ENCODE data around the gene DCANP1. TPM values are rescaled to one million over a fixed set of nuclear protein-coding genes. Genes with fewer than 3 reads are reported as not detected.

DCANP1 gene
- total and polyA plus RNA-seq, 2 donors (not counting 3 experiments of a cell fraction or from before 2014, with no cell fraction given): not detected

GRCh38 chr5:135426102-135427082 is 20.8 kb downstream of the DCANP1 start:
- H2AFZ ChIP-seq (ENCODE audit: low read depth, low read length): no peak overlapping the region
- DNase-seq (ENCODE audit: low read depth, low spot score): peak; percentile 57
- no peak overlapping the region for H3K4me3 ChIP-seq (replicated peaks in 1 of 3; ENCODE audit: insufficient read depth in 1 of 3, low read depth in 1 of 3, low read length in 3 of 3)
- intact Hi-C loops (cut with micrococcal nuclease): loop anchor here (2.0 kb wide), 1 partner anchor 50 kb away; no protein-coding TSS in a partner anchor
- H3K4me2 ChIP-seq (ENCODE audit: insufficient read depth, low read length): no peak overlapping the region
- H3K27me3 ChIP-seq (ENCODE audit: control insufficient read depth in 2 of 2, insufficient read depth in 2 of 2, low read length in 2 of 2): peaks cover 4 to 20% of the 10 kb centered on the region in 2 experiments
- TF ChIP-seq FOS (IDR thresholded peaks at IDR 0.05; ENCODE audit: borderline replicate concordance, insufficient read depth, low read length): no peak
- peak; percentile 37 for TF ChIP-seq EZH2 (IDR thresholded peaks at IDR 0.05; ENCODE audit: borderline replicate concordance, low read depth, low read length, severe bottlenecking)
- TF ChIP-seq, protein P1, sequence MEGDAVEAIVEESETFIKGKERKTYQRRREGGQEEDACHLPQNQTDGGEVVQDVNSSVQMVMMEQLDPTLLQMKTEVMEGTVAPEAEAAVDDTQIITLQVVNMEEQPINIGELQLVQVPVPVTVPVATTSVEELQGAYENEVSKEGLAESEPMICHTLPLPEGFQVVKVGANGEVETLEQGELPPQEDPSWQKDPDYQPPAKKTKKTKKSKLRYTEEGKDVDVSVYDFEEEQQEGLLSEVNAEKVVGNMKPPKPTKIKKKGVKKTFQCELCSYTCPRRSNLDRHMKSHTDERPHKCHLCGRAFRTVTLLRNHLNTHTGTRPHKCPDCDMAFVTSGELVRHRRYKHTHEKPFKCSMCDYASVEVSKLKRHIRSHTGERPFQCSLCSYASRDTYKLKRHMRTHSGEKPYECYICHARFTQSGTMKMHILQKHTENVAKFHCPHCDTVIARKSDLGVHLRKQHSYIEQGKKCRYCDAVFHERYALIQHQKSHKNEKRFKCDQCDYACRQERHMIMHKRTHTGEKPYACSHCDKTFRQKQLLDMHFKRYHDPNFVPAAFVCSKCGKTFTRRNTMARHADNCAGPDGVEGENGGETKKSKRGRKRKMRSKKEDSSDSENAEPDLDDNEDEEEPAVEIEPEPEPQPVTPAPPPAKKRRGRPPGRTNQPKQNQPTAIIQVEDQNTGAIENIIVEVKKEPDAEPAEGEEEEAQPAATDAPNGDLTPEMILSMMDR (IDR thresholded peaks at IDR 0.05; ENCODE audit: extremely low read depth in 1 of 2, insufficient read depth in 1 of 2, low read depth in 1 of 2, low read length in 2 of 2): peak; percentile 71 to 72
- no peaks in the 10 kb centered on the region for H4K20me1 ChIP-seq (replicated peaks; ENCODE audit: control insufficient read depth, extremely low read depth, insufficient read depth, low read length)
- FAIRE-seq: peak; percentile 38
- H3K79me2 ChIP-seq (ENCODE audit: control insufficient read depth, insufficient read depth, low read length): no peaks in the 10 kb centered on the region
- BruUV-seq (replicated peaks): no TSS peak
- ChIA-PET POLR2A (no interaction called here), CTCF (interaction anchor here (0.6 to 3.9 kb wide), 32 partner anchors 8 to 392 kb away, joined by 3 to 44 read pairs (median 4); partner anchors contain the start of genes MACROH2A1 and PITX1)
- no peak overlapping the region for H3K9ac ChIP-seq (replicated peaks; ENCODE audit: extremely low read depth, insufficient read depth, low read length)
- no peaks in the 10 kb centered on the region for H3K36me3 ChIP-seq (ENCODE audit: control insufficient read depth in 2 of 2, extremely low read depth in 1 of 2, insufficient read depth in 2 of 2, low read length in 2 of 2)
- H3K4me1 ChIP-seq (ENCODE audit: control insufficient read depth, extremely low read depth, insufficient read depth, low read length): no peaks in the 10 kb centered on the region
- H3K27ac ChIP-seq (ENCODE audit: insufficient read depth, low read depth, low read length): no peak overlapping the region
- dilution Hi-C loops (cut with MboI; ENCODE audit: extremely low pct_ligation_motif_present, low sequenced_read_pairs): no loop called here
- no peaks in the 10 kb centered on the region for H3K9me1 ChIP-seq (replicated peaks; ENCODE audit: control insufficient read depth, extremely low read depth, insufficient read depth, low read length)
- no peaks in the 10 kb centered on the region for H3K9me3 ChIP-seq (replicated peaks; ENCODE audit: control insufficient read depth, insufficient read depth, low read length)

Data from endothelial cell of umbilical vein (primary cell).